Suppressor macrophage (primary cell): ENCODE results near the gene TMCC2.
A peak's percentile ranks its signal among the peaks of the same experiment; 100 is the strongest.
"Not testable (repeated sequence)": the region's sequence is repeated elsewhere in the genome, so short reads cannot be mapped to it uniquely, and the experiment has no call there.

Experiments used
- DNase-seq, 4 experiments: peaks; one replicate each; pipeline ENCODE4 v3.0.0-alpha.2; 2020 to 2022
- total RNA-seq, 17 experiments: gene quantifications; one replicate each; lab custom pipeline; 2026; ENCODE audit warnings: mixed read lengths in 6 of 17, inconsistent platforms in 3 of 17; lab: John Stamatoyannopoulos, UW

TMCC2 gene, protein sequence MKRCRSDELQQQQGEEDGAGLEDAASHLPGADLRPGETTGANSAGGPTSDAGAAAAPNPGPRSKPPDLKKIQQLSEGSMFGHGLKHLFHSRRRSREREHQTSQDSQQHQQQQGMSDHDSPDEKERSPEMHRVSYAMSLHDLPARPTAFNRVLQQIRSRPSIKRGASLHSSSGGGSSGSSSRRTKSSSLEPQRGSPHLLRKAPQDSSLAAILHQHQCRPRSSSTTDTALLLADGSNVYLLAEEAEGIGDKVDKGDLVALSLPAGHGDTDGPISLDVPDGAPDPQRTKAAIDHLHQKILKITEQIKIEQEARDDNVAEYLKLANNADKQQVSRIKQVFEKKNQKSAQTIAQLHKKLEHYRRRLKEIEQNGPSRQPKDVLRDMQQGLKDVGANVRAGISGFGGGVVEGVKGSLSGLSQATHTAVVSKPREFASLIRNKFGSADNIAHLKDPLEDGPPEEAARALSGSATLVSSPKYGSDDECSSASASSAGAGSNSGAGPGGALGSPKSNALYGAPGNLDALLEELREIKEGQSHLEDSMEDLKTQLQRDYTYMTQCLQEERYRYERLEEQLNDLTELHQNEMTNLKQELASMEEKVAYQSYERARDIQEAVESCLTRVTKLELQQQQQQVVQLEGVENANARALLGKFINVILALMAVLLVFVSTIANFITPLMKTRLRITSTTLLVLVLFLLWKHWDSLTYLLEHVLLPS
- 0.66 to 98.6 (median 4.7) reads per million in 17 experiments for total RNA-seq

GRCh38 chr1:205227584-205228013 is at the start of gene TMCC2:
TSS of gene TMCC2 (plus strand) at chr1:205227946. CDS start at chr1:205228565, 619 bp downstream.
- peak; percentile 77 to 95 (median 87) for DNase-seq

DNA sequence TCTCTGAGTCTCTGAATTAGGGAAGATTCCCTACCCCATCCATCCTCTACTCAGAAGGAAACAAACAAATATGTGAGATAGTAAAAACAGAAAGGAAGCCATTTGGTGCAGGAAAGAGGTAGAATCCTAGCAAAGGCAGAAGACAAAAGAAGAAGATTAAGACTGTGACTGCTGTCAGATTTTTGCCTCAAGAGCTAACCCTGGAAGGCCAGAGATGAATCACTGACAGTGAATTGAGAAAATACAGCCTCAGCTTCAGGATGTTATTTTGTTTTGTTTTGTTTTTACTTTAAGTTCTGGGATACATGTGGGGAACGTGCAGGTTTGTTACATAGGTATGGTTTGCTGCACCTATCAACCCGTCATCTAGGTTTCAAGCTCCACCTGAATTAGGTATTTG is 47.9 kb upstream of the TMCC2 start:
- no peak for DNase-seq

DNA sequence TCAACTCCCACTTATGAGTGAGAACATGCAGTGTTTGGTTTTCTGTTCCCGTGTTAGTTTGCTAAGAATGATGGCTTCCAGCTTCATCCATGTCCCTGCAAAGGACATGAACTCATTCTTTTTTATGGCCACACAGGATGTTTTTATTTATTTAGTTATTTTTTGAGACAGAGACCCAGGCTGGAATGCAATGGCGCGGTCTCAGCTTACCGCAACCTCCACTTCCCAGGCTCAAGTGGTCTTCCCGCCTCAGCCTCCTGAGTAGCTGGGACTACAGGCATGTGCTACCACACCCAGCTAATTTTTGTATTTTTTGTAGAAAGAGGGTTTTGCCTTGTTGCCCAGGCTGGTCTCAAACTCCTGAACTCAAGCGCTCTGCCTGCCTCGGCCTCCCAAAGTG is 47.4 kb upstream of the TMCC2 start:
- DNase-seq = not testable (repeated sequence)

DNA sequence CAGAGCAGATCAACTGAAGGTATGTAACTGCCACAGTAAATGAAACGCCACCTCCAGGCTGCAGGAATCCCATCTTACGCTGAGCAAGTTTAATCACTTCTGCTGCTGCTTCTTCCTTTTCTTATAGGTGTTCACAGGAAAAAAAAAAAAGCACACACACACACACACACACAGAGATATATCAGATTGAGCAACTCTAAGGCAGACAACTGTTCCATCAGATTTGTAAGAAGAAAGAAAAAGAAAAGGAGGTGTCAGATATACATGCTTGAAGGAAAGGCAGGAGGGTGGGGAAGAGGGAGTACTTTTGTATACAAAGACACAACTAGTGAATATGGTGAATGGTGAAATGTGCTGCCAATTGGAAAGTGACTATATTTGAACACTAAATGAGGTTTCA is 44.8 kb upstream of the TMCC2 start:
- no peak for DNase-seq

DNA sequence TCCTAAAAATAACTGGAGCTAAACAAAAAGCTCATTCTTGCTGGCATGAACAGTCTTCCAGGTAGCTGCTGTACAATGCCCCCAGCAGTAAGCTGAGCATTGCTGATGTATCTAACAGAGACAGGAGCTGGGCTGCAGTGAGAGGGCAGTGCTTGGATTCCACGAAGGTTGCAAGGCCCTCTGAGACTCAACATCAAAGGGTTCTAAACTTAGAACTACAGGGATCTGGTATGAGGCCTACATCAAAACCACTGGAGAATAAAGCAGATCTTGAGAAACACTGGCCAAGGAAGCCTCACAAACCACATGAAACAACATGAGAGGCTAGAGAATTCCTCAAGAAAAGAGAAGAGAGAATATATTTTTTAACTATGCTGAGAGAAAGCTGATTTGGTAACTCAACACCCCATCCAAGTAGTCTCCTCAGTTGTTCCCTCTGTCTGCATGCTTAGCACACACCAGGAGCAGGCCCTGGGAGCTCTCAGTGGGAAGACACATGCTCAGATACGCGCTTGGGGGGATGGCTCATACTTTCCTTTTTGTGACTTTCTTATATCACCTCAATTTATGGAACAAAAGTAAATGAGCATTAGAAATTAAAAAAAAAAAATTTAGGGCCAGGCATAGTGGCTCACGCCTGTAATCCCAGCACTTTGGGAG is 43.9 kb upstream of the TMCC2 start:
- DNase-seq = no peak

- DNase-seq = no peak
Measured at GRCh38 chr1:205186191-205186590, 41.6 kb upstream of the TMCC2 start.

DNA sequence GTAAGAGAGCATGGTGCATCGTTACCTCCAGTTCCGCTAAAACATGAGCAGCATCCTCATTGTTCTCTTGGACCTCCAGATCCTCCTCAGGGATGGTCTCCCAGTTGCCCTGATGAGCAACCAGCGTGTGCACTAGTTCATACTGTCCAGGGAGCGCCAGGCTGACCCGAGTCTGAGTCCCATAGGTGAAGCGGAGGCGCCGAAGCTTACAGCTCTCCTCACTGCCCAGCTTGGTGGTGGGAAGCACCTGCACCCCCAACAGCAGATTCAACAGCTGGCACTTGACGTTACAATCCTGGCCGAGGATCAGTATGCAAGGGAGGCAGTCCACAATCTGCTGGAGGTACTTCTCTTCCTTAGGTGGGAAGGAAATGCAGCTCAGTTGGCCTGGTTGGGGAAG is 40.3 kb upstream of the TMCC2 start:
- no peak for DNase-seq

GRCh38 chr1:205188098-205188497 is 39.6 kb upstream of the TMCC2 start:
- DNase-seq = no peak

- no peak for DNase-seq
Measured at GRCh38 chr1:205188596-205188995, 39.1 kb upstream of the TMCC2 start.

GRCh38 chr1:205189131-205189530 is 38.6 kb upstream of the TMCC2 start:
- peak in 2 of 4 experiments; percentile 39 to 50 for DNase-seq

GRCh38 chr1:205190845-205191577 is 36.7 kb upstream of the TMCC2 start:
- DNase-seq = no peak

- no peak for DNase-seq
Measured at GRCh38 chr1:205191622-205192021, 36.1 kb upstream of the TMCC2 start.

- DNase-seq = no peak
Measured at GRCh38 chr1:205192287-205192686, 35.5 kb upstream of the TMCC2 start.

DNA sequence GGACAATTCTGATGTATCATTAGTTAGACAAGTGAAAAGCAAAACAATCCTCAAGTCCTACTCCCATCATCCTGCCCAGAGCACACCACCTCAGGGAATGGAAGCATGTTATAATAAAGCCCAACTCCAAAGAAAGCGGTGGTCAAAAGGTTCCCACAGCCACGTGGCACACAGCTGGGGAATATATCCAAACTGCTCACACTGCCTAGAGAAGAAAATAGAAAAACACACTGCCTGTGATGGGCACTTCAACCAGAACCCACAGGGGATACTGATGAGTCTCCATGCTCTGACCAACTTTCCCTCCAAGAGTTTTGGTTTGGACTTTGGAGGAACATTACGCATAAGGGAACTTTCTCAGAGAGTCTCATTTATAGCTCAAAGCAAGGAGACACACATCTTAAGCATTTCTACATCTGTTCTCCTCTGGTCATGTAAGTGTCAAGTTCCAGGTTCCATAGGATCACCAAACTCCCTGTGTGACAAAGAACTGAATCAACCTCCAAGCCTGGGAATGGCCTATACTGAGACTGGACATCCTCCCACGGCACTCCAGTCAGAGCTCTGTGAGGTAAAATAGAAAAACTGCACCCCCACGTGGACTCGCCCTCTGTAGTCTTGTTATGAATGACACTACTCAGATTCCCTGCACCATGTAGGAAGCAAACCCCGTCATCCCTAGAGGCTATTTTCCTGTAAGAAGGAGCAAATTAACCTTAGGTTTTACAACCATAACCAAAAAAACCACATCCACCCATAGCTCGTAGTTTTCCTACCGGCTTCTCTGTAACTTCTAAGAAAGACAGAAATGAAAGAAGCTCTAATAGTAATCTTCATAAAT is 28.4 kb upstream of the TMCC2 start:
- peak in 1 of 4 experiments; percentile 6 for DNase-seq

GRCh38 chr1:205199931-205200299 is 27.8 kb upstream of the TMCC2 start:
- no peak for DNase-seq

DNA sequence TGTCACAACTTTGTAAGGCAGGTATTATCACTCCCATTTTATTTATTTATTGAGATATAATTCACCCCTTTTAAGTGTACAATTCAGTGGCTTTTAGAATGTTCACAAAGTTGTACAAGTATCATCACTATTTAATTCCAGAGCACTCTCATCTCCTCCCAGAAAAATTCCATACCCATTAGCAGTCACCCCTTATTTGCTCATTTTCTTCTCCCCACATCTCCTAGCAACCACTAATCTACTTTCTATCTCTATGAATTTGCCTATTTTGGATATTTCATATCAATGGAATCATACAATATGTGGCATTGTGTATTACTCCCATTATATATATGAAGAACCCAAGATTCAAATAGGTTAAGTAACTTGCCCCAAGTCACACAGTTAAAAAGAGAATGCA is 23.2 kb upstream of the TMCC2 start:
- DNase-seq = no peak

DNA sequence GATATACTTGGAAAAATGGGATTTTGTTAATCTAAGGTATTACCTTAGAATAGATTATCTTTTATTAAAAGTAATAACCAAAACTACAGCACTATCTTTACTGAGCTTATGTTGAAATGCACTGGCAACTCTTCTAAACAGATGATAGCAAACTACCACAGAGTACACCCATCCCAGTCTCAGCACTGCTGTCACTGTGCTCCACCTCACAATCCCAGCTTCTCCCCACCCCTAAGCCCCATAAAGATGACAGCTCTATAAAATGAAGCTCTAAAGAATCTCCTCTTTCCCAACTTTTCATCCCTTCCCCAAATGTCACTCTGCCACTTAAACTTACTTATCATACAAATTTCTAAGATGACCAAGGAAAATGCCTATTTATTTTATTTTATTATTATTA is 22.7 kb upstream of the TMCC2 start:
- no peak for DNase-seq

- DNase-seq = no peak
Measured at GRCh38 chr1:205208811-205209210, 18.9 kb upstream of the TMCC2 start.

DNA sequence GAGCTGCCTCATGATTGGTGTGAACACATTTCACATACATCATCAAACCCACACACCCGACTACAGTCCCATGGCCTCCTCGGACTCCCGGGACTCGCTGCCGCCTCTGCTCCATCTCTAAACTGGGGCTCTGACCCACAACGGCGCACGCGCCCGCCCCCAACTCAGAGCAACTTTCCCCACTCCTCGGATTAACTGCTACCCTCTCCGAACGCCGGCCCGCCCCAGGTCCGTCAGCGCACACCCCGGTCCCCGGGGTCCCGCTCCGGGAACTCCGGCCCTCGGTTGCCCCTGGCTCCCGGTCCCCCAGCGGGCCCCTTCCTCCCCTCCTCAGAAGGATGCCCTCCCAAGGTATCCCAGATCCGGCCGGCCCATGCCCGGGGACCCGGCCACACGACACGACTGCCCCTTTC is 17.0 kb upstream of the TMCC2 start:
- DNase-seq = peak; percentile 42 to 68 (median 54)

- DNase-seq = peak; percentile 95 to 98 (median 96)
Measured at GRCh38 chr1:205211169-205211838, 16.4 kb upstream of the TMCC2 start, which contains the start of gene DSTYK. TSS of gene DSTYK (minus strand) at chr1:205211702. CDS start at chr1:205211535, 167 bp downstream.
